Caco-2 (cell line): ENCODE measurements around the gene PLXNA4. TPM values are rescaled to one million over a fixed set of nuclear protein-coding genes. Genes with fewer than 3 reads are reported as not detected.

Source experiments
- BruUV-seq: library from RNA; stranded (reverse); fragments of 400-500 nt; replicated peaks from 2 replicates; lab custom pipeline; 2021; lab: Mats Ljungman, UMichigan
- CTCF ChIA-PET: fragments of 300-600 bp; sonication (Branson Sonifier 250); formaldehyde crosslinking; loops from one replicate; lab custom pipeline; 2022; ENCODE audit warnings: antibody characterized with exemption; lab: Charles Lee
- POLR2A ChIA-PET: fragments of 300-600 bp; sonication (Branson Sonifier 250); formaldehyde crosslinking; loops from one replicate; lab custom pipeline; 2022; ENCODE audit warnings: antibody characterized with exemption; lab: Charles Lee
- DNase-seq, 2 experiments: peaks; one replicate each; pipeline versions ENCODE4 v3.0.0 to v3.0.0-alpha.2; 2020 to 2022
- H3K27me3 ChIP-seq: replicated peaks from 2 replicates; pipeline ENCODE4 v1.6.0; 2011; ENCODE audit warnings: low read length; ENCODE audit not compliant: control insufficient read depth, insufficient read depth
- H3K36me3 ChIP-seq: 2 replicates; pipeline ENCODE4 v1.5.1; 2011; ENCODE audit warnings: low read length; ENCODE audit not compliant: control insufficient read depth, insufficient read depth
- H3K4me1 ChIP-seq: fragments of 250-450 bp; sonication (Bioruptor Pico); 2 replicates; pipeline ENCODE4 v1.5.1; 2020; ENCODE audit warnings: mild to moderate bottlenecking
- H3K4me3 ChIP-seq: 2 replicates; pipeline ENCODE4 v1.5.1; 2011; ENCODE audit warnings: low read depth, mild to moderate bottlenecking, control low read depth, low read length
- H3K9me3 ChIP-seq: fragments of 250-450 bp; sonication (Bioruptor Pico); 2 replicates; pipeline ENCODE4 v1.5.1; 2020; ENCODE audit warnings: mild to moderate bottlenecking, moderate library complexity
- H3K27ac Mint-ChIP-seq: one replicate; pipeline ENCODE4 v1.8.0; 2022; ENCODE audit warnings: mixed read lengths; ENCODE audit not compliant: unreplicated experiment
- H3K27me3 Mint-ChIP-seq: one replicate; pipeline ENCODE4 v1.8.0; 2022; ENCODE audit warnings: mixed read lengths; ENCODE audit not compliant: insufficient read depth, unreplicated experiment
- H3K36me3 Mint-ChIP-seq: one replicate; pipeline ENCODE4 v1.8.0; 2022; ENCODE audit warnings: mild to moderate bottlenecking, mixed read lengths; ENCODE audit not compliant: insufficient read depth, unreplicated experiment
- H3K4me1 Mint-ChIP-seq: one replicate; pipeline ENCODE4 v1.8.0; 2022; ENCODE audit warnings: low read depth, mixed read lengths; ENCODE audit not compliant: unreplicated experiment
- H3K4me3 Mint-ChIP-seq: one replicate; pipeline ENCODE4 v1.8.0; 2022; ENCODE audit warnings: mild to moderate bottlenecking, moderate library complexity, mixed read lengths; ENCODE audit not compliant: unreplicated experiment
- H3K9me3 Mint-ChIP-seq: one replicate; pipeline ENCODE4 v1.8.0; 2022; ENCODE audit warnings: mixed read lengths; ENCODE audit not compliant: unreplicated experiment
- intact Hi-C: fragments of 100-400 bp; cut with micrococcal nuclease; formaldehyde crosslinking; loops from one replicate; pipeline ENCODE4 v1.10.0; 2022; ENCODE audit not compliant: unreplicated experiment
- total RNA-seq: library from RNA; stranded (reverse); gene quantifications from 2 replicates; pipeline ENCODE4 v1.2.3, GENCODE V29; 2022
- TF ChIP-seq, protein P1 (sequence below), 2 experiments: fragments of 200-600 bp in 1 of 2; IDR thresholded peaks; 1 replicate in 1 of 2; 2 replicates in 1 of 2; pipeline versions ENCODE4 v1.5.1 to v1.8.0; 2011 to 2022; ENCODE audit warnings: antibody characterized with exemption in 1 of 2, control low read depth in 1 of 2, inconsistent platforms in 1 of 2, low read depth in 1 of 2, low read length in 1 of 2, mild to moderate bottlenecking in 1 of 2, moderate library complexity in 1 of 2; ENCODE audit not compliant: insufficient read depth in 1 of 2, severe bottlenecking in 1 of 2, unreplicated experiment in 1 of 2

Gene PLXNA4
- total RNA-seq, 1 experiment from 2014 or later: 0.43 TPM

DNA sequence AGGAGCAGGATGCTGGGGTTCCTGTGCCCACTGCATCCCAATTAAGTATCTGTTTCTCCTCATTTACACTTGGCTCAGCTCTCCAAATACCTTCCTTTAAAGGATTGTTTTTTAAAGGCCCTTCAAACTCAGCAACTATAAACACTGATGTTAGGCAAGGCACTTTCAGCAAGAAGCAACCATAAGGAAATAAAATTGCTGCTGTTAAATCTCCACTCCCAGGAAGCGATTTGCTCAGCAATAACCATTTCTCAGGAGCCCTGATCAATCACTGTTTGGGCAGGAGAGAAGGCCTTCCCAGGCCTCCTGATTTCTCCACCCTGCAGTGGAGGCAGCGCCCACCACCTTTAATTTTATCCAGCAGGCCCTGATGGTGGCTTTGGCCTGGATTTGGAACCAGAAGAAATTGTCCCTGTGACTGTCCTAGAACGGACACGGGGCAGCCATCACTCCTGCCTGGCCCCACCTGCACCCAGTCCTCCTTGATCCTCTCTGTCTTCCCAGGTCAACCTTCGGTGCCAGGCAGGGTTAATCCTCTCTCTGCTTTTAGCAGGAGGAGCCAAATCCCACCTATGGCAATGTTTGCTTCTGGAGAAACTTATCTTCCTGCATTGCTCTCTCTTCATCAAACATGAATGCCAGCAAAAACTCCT, 199.8 kb downstream of the PLXNA4 start:
- no peak for DNase-seq
- Histone ChIP-seq H3K4me3 (no peak overlapping the region), H3K27me3 (no peaks in the 10 kb centered on the region), H3K36me3 (no peaks in the 10 kb centered on the region), H3K9me3 (no peaks in the 10 kb centered on the region), H3K4me1 (peaks cover 58% of the 10 kb centered on the region)
- Mint-ChIP-seq H3K9me3 (no peaks in the 10 kb centered on the region), H3K27me3 (no peaks in the 10 kb centered on the region), H3K4me1 (peaks cover 42% of the 10 kb centered on the region), H3K27ac (peak overlapping the region; percentile 91), H3K4me3 (peak overlapping the region; percentile 47), H3K36me3 (no peaks in the 10 kb centered on the region)
- TF ChIP-seq, protein P1, sequence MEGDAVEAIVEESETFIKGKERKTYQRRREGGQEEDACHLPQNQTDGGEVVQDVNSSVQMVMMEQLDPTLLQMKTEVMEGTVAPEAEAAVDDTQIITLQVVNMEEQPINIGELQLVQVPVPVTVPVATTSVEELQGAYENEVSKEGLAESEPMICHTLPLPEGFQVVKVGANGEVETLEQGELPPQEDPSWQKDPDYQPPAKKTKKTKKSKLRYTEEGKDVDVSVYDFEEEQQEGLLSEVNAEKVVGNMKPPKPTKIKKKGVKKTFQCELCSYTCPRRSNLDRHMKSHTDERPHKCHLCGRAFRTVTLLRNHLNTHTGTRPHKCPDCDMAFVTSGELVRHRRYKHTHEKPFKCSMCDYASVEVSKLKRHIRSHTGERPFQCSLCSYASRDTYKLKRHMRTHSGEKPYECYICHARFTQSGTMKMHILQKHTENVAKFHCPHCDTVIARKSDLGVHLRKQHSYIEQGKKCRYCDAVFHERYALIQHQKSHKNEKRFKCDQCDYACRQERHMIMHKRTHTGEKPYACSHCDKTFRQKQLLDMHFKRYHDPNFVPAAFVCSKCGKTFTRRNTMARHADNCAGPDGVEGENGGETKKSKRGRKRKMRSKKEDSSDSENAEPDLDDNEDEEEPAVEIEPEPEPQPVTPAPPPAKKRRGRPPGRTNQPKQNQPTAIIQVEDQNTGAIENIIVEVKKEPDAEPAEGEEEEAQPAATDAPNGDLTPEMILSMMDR (IDR thresholded peaks at IDR 0.05; ENCODE audit: insufficient read depth in 1 of 2, low read depth in 1 of 2, low read length in 1 of 2, severe bottlenecking in 1 of 2, unreplicated experiment in 1 of 2): no peak
- ChIA-PET CTCF (interaction anchor here (0.6 kb wide), 1 partner anchor 11 kb away, joined by 6 read pairs; no protein-coding TSS in a partner anchor), POLR2A (no interaction called here)
- intact Hi-C loops: no loop called here
- no TSS peak for BruUV-seq

GRCh38 chr7:132373879-132374278, 202.4 kb downstream of the PLXNA4 start:
- no peaks in the 10 kb centered on the region for H3K27me3 ChIP-seq
- Mint-ChIP-seq H3K36me3 (no peaks in the 10 kb centered on the region), H3K27ac (no peak overlapping the region), H3K4me3 (no peak overlapping the region), H3K9me3 (no peaks in the 10 kb centered on the region), H3K4me1 (peaks cover 29% of the 10 kb centered on the region), H3K27me3 (no peaks in the 10 kb centered on the region)
- no TSS peak for BruUV-seq
- TF ChIP-seq, protein P1 (IDR thresholded peaks at IDR 0.05; ENCODE audit: insufficient read depth in 1 of 2, low read depth in 1 of 2, low read length in 1 of 2, severe bottlenecking in 1 of 2, unreplicated experiment in 1 of 2): no peak
- POLR2A ChIA-PET: no interaction called here
- intact Hi-C loops: no loop called here
- DNase-seq: no peak
- H3K4me3 ChIP-seq: no peak overlapping the region
- peaks cover 32% of the 10 kb centered on the region for H3K4me1 ChIP-seq
- CTCF ChIA-PET: no interaction called here
- H3K9me3 ChIP-seq: no peaks in the 10 kb centered on the region
- H3K36me3 ChIP-seq: no peaks in the 10 kb centered on the region

- Histone ChIP-seq H3K4me3 (no peak overlapping the region), H3K9me3 (no peaks in the 10 kb centered on the region), H3K36me3 (no peaks in the 10 kb centered on the region), H3K27me3 (no peaks in the 10 kb centered on the region), H3K4me1 (peaks cover 26% of the 10 kb centered on the region)
- intact Hi-C loops: no loop called here
- no peaks in the 10 kb centered on the region for H3K9me3 Mint-ChIP-seq
- ChIA-PET CTCF (no interaction called here), POLR2A (no interaction called here)
- H3K27me3 Mint-ChIP-seq: no peaks in the 10 kb centered on the region
- TF ChIP-seq, protein P1 (IDR thresholded peaks at IDR 0.05; ENCODE audit: insufficient read depth in 1 of 2, low read depth in 1 of 2, low read length in 1 of 2, severe bottlenecking in 1 of 2, unreplicated experiment in 1 of 2): no peak
- no peak overlapping the region for H3K4me3 Mint-ChIP-seq
- no TSS peak for BruUV-seq
- H3K27ac Mint-ChIP-seq: no peak overlapping the region
- no peak for DNase-seq
- H3K4me1 Mint-ChIP-seq: peaks cover 29% of the 10 kb centered on the region
- H3K36me3 Mint-ChIP-seq: no peaks in the 10 kb centered on the region
Measured at GRCh38 chr7:132373041-132373440, 203.2 kb downstream of the PLXNA4 start.
